SU-DHL-6 (cell line): ENCODE data around the gene SSR3.

Source experiments
- EZH2phosphoT487 ChIP-seq: fragments of 200-600 bp; sonication (generic), shearing (Covaris generic); conservative IDR thresholded peaks from 2 replicates; pipeline ENCODE4 v1.6.1; 2018; ENCODE audit warnings: mild to moderate bottlenecking, antibody characterized with exemption, low read length, moderate library complexity, mixed read lengths
- TF ChIP-seq, protein P1 (sequence below): fragments of 200-600 bp; sonication (generic); IDR thresholded peaks from one replicate; pipeline ENCODE4 v1.5.1; 2017; ENCODE audit warnings: antibody characterized with exemption, mild to moderate bottlenecking, low read length, moderate library complexity; ENCODE audit not compliant: insufficient read depth, poor library complexity, severe bottlenecking

DNA sequence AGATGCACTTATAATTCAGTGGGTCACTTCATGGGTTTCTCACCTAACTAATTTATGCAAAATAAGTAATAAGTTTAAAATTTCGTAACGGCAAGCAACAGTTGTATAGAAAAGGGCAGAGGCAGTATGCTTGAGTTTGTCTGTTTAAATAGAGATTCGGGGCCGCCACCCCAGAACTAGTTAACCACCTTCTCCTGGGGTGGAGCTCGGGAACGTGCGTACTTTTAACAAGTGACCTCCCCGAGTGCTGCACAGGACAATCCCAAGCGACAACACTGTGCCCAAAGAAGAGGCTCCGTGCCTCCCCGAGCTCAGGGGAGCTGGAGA is 439 bp downstream of the SSR3 start:
- TF ChIP-seq, protein P1, sequence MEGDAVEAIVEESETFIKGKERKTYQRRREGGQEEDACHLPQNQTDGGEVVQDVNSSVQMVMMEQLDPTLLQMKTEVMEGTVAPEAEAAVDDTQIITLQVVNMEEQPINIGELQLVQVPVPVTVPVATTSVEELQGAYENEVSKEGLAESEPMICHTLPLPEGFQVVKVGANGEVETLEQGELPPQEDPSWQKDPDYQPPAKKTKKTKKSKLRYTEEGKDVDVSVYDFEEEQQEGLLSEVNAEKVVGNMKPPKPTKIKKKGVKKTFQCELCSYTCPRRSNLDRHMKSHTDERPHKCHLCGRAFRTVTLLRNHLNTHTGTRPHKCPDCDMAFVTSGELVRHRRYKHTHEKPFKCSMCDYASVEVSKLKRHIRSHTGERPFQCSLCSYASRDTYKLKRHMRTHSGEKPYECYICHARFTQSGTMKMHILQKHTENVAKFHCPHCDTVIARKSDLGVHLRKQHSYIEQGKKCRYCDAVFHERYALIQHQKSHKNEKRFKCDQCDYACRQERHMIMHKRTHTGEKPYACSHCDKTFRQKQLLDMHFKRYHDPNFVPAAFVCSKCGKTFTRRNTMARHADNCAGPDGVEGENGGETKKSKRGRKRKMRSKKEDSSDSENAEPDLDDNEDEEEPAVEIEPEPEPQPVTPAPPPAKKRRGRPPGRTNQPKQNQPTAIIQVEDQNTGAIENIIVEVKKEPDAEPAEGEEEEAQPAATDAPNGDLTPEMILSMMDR: no peak
- TF ChIP-seq EZH2phosphoT487: no peak
